CD4-positive, alpha-beta T cell (primary cell): ENCODE data around the gene COL13A1. TPM values are rescaled to one million over a fixed set of nuclear protein-coding genes. Genes with fewer than 3 reads are reported as not detected.

ENCODE experiments used
- ATAC-seq: fragments of 200-7000 bp; cut with Tn5 transposase; one replicate; pipeline ENCODE4 v1.10.0; 2022; ENCODE audit warnings: mild to moderate bottlenecking; ENCODE audit not compliant: poor library complexity
- CTCF ChIA-PET: fragments of 350-600 bp; sonication (Branson Sonifier 250); formaldehyde crosslinking; loops from one replicate; lab custom pipeline; 2021; ENCODE audit warnings: antibody characterized with exemption, inconsistent platforms; lab: Charles Lee
- POLR2A ChIA-PET: fragments of 350-600 bp; sonication (Branson Sonifier 250); formaldehyde crosslinking; loops from one replicate; lab custom pipeline; 2021; ENCODE audit warnings: antibody characterized with exemption, inconsistent platforms; lab: Charles Lee
- DNase-seq, 14 experiments: peaks; one replicate each; pipeline ENCODE4 v3.0.0-alpha.2; 2013 to 2020; ENCODE audit warnings: mixed read lengths in 2 of 14
- H3K27ac ChIP-seq, 2 donors: one replicate each; pipeline versions ENCODE4 v1.5.1 to v1.7.0; 2013; ENCODE audit warnings: low read length in 2 of 2, low read depth in 1 of 2, mild to moderate bottlenecking in 1 of 2
- H3K27me3 ChIP-seq, 2 experiments: 1 replicate in 1 of 2; 2 replicates in 1 of 2; pipeline versions ENCODE4 v1.6.1 to v1.7.0; 2013; ENCODE audit warnings: low read length in 2 of 2, control low read depth in 1 of 2, mild to moderate bottlenecking in 1 of 2, moderate library complexity in 1 of 2; ENCODE audit not compliant: insufficient read depth in 2 of 2, control insufficient read depth in 1 of 2
- H3K36me3 ChIP-seq: one replicate; pipeline ENCODE4 v1.6.1; 2013; ENCODE audit warnings: low read length, control low read depth; ENCODE audit not compliant: insufficient read depth
- H3K4me1 ChIP-seq: one replicate; pipeline ENCODE4 v1.6.1; 2013; ENCODE audit warnings: low read length, control low read depth; ENCODE audit not compliant: insufficient read depth
- H3K4me3 ChIP-seq: one replicate; pipeline ENCODE4 v1.5.1; 2013; ENCODE audit warnings: mild to moderate bottlenecking, low read length, moderate library complexity
- H3K9me3 ChIP-seq, 2 experiments: 1 replicate in 1 of 2; 2 replicates in 1 of 2; pipeline versions ENCODE4 v1.6.1 to v1.7.0; 2013; ENCODE audit warnings: low read length in 2 of 2, mild to moderate bottlenecking in 2 of 2, control low read depth in 1 of 2, moderate library complexity in 1 of 2; ENCODE audit not compliant: control insufficient read depth in 1 of 2, insufficient read depth in 1 of 2
- H3K27ac Mint-ChIP-seq: one replicate; pipeline ENCODE4 v1.8.0; 2020; ENCODE audit warnings: mixed read lengths
- H3K27me3 Mint-ChIP-seq: one replicate; pipeline ENCODE4 v1.8.0; 2021; ENCODE audit warnings: mixed read lengths
- H3K36me3 Mint-ChIP-seq: one replicate; pipeline ENCODE4 v1.8.0; 2021; ENCODE audit warnings: low read depth, mixed read lengths
- H3K4me1 Mint-ChIP-seq: one replicate; pipeline ENCODE4 v1.8.0; 2021; ENCODE audit warnings: low read depth, mixed read lengths
- H3K4me3 Mint-ChIP-seq: one replicate; pipeline ENCODE4 v1.8.0; 2020; ENCODE audit warnings: mild to moderate bottlenecking, mixed read lengths
- H3K9me3 Mint-ChIP-seq: one replicate; pipeline ENCODE4 v1.8.0; 2020; ENCODE audit warnings: mixed read lengths
- CTCF ChIP-seq: fragments of 200-600 bp; IDR thresholded peaks from one replicate; pipeline ENCODE4 v1.8.0; 2022; ENCODE audit warnings: antibody characterized with exemption, mild to moderate bottlenecking
- intact Hi-C, 2 experiments: fragments of 100-400 bp; cut with DNase I in 1 of 2; cut with micrococcal nuclease in 1 of 2; formaldehyde crosslinking; loops; one replicate each; pipeline versions ENCODE4 v1.15.1 to v1.9.0; 2023 to 2025; cut with DNase I, micrococcal nuclease
- total RNA-seq, 174 experiments: library from RNA in 2 of 174; stranded (reverse) in 2 of 174; gene quantifications; one replicate each; pipeline ENCODE4 v1.2.3 and lab custom pipeline; 2021 to 2026

Gene COL13A1
- total RNA-seq, 2 experiments from 2014 or later: not detected

GRCh38 chr10:69800665-69801064 lies 1.0 kb upstream of the COL13A1 start:
- H3K27ac Mint-ChIP-seq: no peak overlapping the region
- DNase-seq: no peak
- peaks cover 14% of the 10 kb centered on the region for H3K4me1 ChIP-seq
- no peak for TF ChIP-seq CTCF
- no peaks in the 10 kb centered on the region for H3K9me3 Mint-ChIP-seq
- ATAC-seq: no peak
- POLR2A ChIA-PET: no interaction called here
- no peaks in the 10 kb centered on the region for H3K36me3 Mint-ChIP-seq
- H3K27me3 Mint-ChIP-seq: peaks cover 52% of the 10 kb centered on the region
- peaks cover 10% of the 10 kb centered on the region for H3K4me1 Mint-ChIP-seq
- no peaks in the 10 kb centered on the region for H3K36me3 ChIP-seq
- H3K4me3 Mint-ChIP-seq: no peak overlapping the region
- intact Hi-C loops: no loop called here
- H3K9me3 ChIP-seq: no peaks in the 10 kb centered on the region
- H3K4me3 ChIP-seq: no peak overlapping the region
- H3K27me3 ChIP-seq: peaks cover 44 to 51% of the 10 kb centered on the region in 2 experiments
- H3K27ac ChIP-seq: no peak overlapping the region
- CTCF ChIA-PET: no interaction called here

GRCh38 chr10:69801094-69801433 lies 642 bp upstream of the COL13A1 start:
- Histone ChIP-seq H3K4me1 (peaks cover 14% of the 10 kb centered on the region), H3K4me3 (no peak overlapping the region), H3K27ac (no peak overlapping the region), H3K9me3 (no peaks in the 10 kb centered on the region), H3K27me3 (peaks cover 44 to 51% of the 10 kb centered on the region in 2 experiments), H3K36me3 (no peaks in the 10 kb centered on the region)
- ChIA-PET CTCF (no interaction called here), POLR2A (no interaction called here)
- no peaks in the 10 kb centered on the region for H3K9me3 Mint-ChIP-seq
- intact Hi-C loops: no loop called here
- DNase-seq: peak in 7 of 14 experiments; percentile 1 to 31 (median 10)
- no peak overlapping the region for H3K27ac Mint-ChIP-seq
- H3K4me1 Mint-ChIP-seq: peaks cover 10% of the 10 kb centered on the region
- no peak for TF ChIP-seq CTCF
- peak overlapping the region; percentile 11 for H3K4me3 Mint-ChIP-seq
- peaks cover 48% of the 10 kb centered on the region for H3K27me3 Mint-ChIP-seq
- H3K36me3 Mint-ChIP-seq: no peaks in the 10 kb centered on the region
- ATAC-seq: no peak

- peaks cover 14% of the 10 kb centered on the region for H3K4me1 ChIP-seq
- peaks cover 40% of the 10 kb centered on the region for H3K27me3 Mint-ChIP-seq
- ATAC-seq (no peak), DNase-seq (no peak)
- TF ChIP-seq CTCF: no peak
- peaks cover 10% of the 10 kb centered on the region for H3K4me1 Mint-ChIP-seq
- peaks cover 44 to 51% of the 10 kb centered on the region in 2 experiments for H3K27me3 ChIP-seq
- H3K4me3 Mint-ChIP-seq: no peak overlapping the region
- no peak overlapping the region for H3K27ac Mint-ChIP-seq
- no peak overlapping the region for H3K4me3 ChIP-seq
- no peaks in the 10 kb centered on the region for H3K36me3 ChIP-seq
- no peaks in the 10 kb centered on the region for H3K9me3 Mint-ChIP-seq
- H3K27ac ChIP-seq: no peak overlapping the region
- ChIA-PET POLR2A (no interaction called here), CTCF (no interaction called here)
- H3K36me3 Mint-ChIP-seq: no peaks in the 10 kb centered on the region
- no peaks in the 10 kb centered on the region for H3K9me3 ChIP-seq
- intact Hi-C loops: no loop called here
These were observed 887 bp downstream of the COL13A1 start for GRCh38 chr10:69802424-69803161.
